GM23338 (cell line): ENCODE measurements around the gene PAX4.

Experiments used
- CTCF ChIP-seq, 2 experiments: fragments of 200-600 bp in 1 of 2; sonication (generic) in 1 of 2; conservative IDR thresholded peaks; 2 replicates each; pipeline versions ENCODE4 v1.5.1 to v1.6.1; 2016 to 2017; ENCODE audit warnings: antibody characterized with exemption in 2 of 2, low read depth in 2 of 2, mild to moderate bottlenecking in 2 of 2, moderate library complexity in 1 of 2
- ETS1 ChIP-seq: IDR thresholded peaks from 2 replicates; pipeline ENCODE4 v1.6.1; 2016; ENCODE audit warnings: antibody characterized with exemption
- EZH2 ChIP-seq: fragments of 200-600 bp; sonication (generic); IDR thresholded peaks from one replicate; pipeline ENCODE4 v1.8.0; 2017; ENCODE audit warnings: antibody characterized with exemption, mild to moderate bottlenecking, low read depth; ENCODE audit not compliant: unreplicated experiment
- EZH2phosphoT487 ChIP-seq: fragments of 200-600 bp; sonication (generic); IDR thresholded peaks from one replicate; pipeline ENCODE4 v1.8.1; 2018; ENCODE audit warnings: antibody characterized with exemption; ENCODE audit not compliant: unreplicated experiment
- JUNB ChIP-seq: IDR thresholded peaks from one replicate; pipeline ENCODE4 v1.6.1; 2016; ENCODE audit warnings: antibody characterized with exemption; ENCODE audit not compliant: unreplicated experiment
- POLR2AphosphoS5 ChIP-seq: IDR thresholded peaks from 2 replicates; pipeline ENCODE4 v1.6.1; 2016; ENCODE audit warnings: antibody characterized with exemption, low read depth
- REST ChIP-seq: IDR thresholded peaks from one replicate; pipeline ENCODE4 v1.6.1; 2018; ENCODE audit warnings: antibody characterized with exemption; ENCODE audit not compliant: unreplicated experiment

DNA sequence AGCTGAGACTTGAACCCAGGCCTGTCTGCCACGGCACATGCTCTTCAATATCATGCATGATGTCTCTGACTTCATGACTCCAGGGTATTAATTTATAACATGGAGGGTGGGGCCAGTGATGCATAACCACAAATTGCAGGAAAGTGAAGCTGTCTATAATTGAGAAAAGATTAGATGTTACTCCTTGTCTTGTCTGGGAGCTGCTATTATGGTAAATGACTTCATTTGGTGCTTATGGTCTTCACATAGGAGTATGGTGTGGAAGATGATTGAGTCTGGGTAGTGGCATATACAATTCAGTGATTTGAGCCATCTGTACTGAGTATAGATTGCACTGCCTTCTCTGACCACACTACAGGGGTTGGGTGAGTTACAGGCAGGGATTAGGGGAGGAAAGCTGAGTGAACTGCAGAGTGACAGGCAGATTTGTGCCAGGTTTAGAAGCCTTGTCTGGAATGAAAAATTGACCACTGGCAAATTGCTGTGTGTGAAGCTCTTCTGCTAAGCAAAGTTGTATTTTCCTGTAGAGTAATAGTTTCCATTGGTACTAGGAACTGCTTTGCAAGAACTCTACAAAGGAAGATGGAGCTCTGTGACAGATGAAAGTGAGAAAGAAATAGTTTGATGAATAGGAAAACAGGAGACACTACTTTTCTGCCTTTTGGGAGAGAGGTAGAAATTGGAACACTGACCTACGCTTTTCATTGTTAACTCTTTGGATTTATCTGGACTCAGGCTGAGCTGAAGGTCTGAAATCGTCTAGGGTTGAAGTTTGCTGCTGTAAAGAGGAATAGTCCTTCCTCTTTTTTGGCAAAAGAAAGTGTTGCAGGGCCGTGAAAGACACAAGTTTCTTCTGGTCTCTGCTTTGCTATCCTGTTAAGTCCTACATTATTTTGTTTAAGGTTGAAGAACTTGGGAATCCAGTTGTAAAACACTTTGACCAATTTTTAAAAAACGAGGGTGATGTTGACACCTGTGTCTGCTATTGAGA lies 36.8 kb upstream of the PAX4 start:
- TF ChIP-seq CTCF (conservative IDR thresholded peaks at IDR 0.05; ENCODE audit: low read depth in 2 of 2) (no peak), EZH2 (no peak), JUNB (no peak), REST (no peak), POLR2AphosphoS5 (no peak), EZH2phosphoT487 (no peak), ETS1 (no peak)
